AG04450 (cell line): ENCODE results near the gene RABGAP1L. TPM values are rescaled to one million over a fixed set of nuclear protein-coding genes. Genes with fewer than 3 reads are reported as not detected.

Source experiments
- CTCF ChIA-PET: fragments of 300-600, 350-600 bp; formaldehyde crosslinking; extraction: SDS; loops from one replicate; lab custom pipeline; 2022; ENCODE audit warnings: antibody characterized with exemption, inconsistent platforms; lab: Charles Lee
- POLR2A ChIA-PET: fragments of 350-600 bp; formaldehyde crosslinking; extraction: SDS; loops from one replicate; lab custom pipeline; 2021; ENCODE audit warnings: antibody characterized with exemption, inconsistent platforms; lab: Yijun Ruan, JAX
- DNase-seq: peaks from one replicate; pipeline ENCODE4 v3.0.0-alpha.2; 2011; ENCODE audit warnings: low read depth, low spot score
- H3K27ac ChIP-seq: one replicate; pipeline ENCODE4 v1.5.1; 2012; ENCODE audit warnings: low read depth, low read length, control low read depth
- H3K27me3 ChIP-seq: one replicate; pipeline ENCODE4 v1.6.0; 2012; ENCODE audit warnings: low read length; ENCODE audit not compliant: control insufficient read depth, insufficient read depth
- H3K4me3 ChIP-seq: 2 replicates; pipeline ENCODE4 v1.5.1; 2011; ENCODE audit warnings: mild to moderate bottlenecking, low read depth, low read length, control low read depth
- H3K9me3 ChIP-seq: 2 replicates; pipeline ENCODE4 v1.5.1; 2012; ENCODE audit warnings: low read length; ENCODE audit not compliant: control insufficient read depth, insufficient read depth
- CTCF ChIP-seq: IDR thresholded peaks from 2 replicates; pipeline ENCODE4 v1.5.1; 2011; ENCODE audit warnings: low read depth, low read length, control low read depth, inconsistent platforms
- polyA plus RNA-seq: library from polyadenylated mRNA; depleted of rRNA; stranded (reverse); fragments of >200 nt; gene quantifications from 2 replicates; pipeline ENCODE4 v1.2.3, GENCODE V29; 2011

RABGAP1L gene
- polyA plus RNA-seq, 1 experiment, result 21.2 TPM

- no peak overlapping the region for H3K4me3 ChIP-seq
- ChIA-PET CTCF (interaction anchor here (1.0 to 11.4 kb wide), 6 partner anchors 8 to 487 kb away, joined by 3 to 243 read pairs (median 6); no protein-coding TSS in a partner anchor), POLR2A (no interaction called here)
- no peak for DNase-seq
- H3K27ac ChIP-seq, result no peak overlapping the region
- TF ChIP-seq CTCF, result no peak
- H3K9me3 ChIP-seq, result no peaks in the 10 kb centered on the region
- no peaks in the 10 kb centered on the region for H3K27me3 ChIP-seq
These were observed 586.9 kb downstream of the RABGAP1L start for GRCh38 chr1:174746024-174746808.

- Histone ChIP-seq H3K9me3 (no peaks in the 10 kb centered on the region), H3K4me3 (no peak overlapping the region), H3K27ac (no peak overlapping the region), H3K27me3 (no peaks in the 10 kb centered on the region)
- DNase-seq, result no peak
- peak; percentile 31 for TF ChIP-seq CTCF
- ChIA-PET CTCF (interaction anchor here (0.6 to 11.4 kb wide), 12 partner anchors 9 to 489 kb away, joined by 3 to 243 read pairs (median 3); no protein-coding TSS in a partner anchor), POLR2A (no interaction called here)
These were observed 588.3 kb downstream of the RABGAP1L start for GRCh38 chr1:174747613-174748012.

- no peak for DNase-seq
- H3K27me3 ChIP-seq, result no peaks in the 10 kb centered on the region
- no peak for TF ChIP-seq CTCF
- H3K9me3 ChIP-seq, result no peaks in the 10 kb centered on the region
- ChIA-PET CTCF (interaction anchor here (3.6 to 11.4 kb wide), 2 partner anchors 486 to 490 kb away, joined by 28 to 243 read pairs; no protein-coding TSS in a partner anchor), POLR2A (interaction anchor here (0.6 kb wide), 1 partner anchor 15 kb away, joined by 4 read pairs; no protein-coding TSS in a partner anchor)
- H3K4me3 ChIP-seq, result no peak overlapping the region
- H3K27ac ChIP-seq, result no peak overlapping the region
These were observed 589.3 kb downstream of the RABGAP1L start for GRCh38 chr1:174748586-174748985.

- no peak overlapping the region for H3K27ac ChIP-seq
- no peak for DNase-seq
- H3K4me3 ChIP-seq, result no peak overlapping the region
- ChIA-PET POLR2A (no interaction called here), CTCF (interaction anchor here (1.4 to 1.7 kb wide), 2 partner anchors 230 to 491 kb away, joined by 4 read pairs; no protein-coding TSS in a partner anchor)
- H3K9me3 ChIP-seq, result no peaks in the 10 kb centered on the region
- TF ChIP-seq CTCF, result no peak
- no peaks in the 10 kb centered on the region for H3K27me3 ChIP-seq
These were observed 593.8 kb downstream of the RABGAP1L start for GRCh38 chr1:174753131-174753530.

- no peak for TF ChIP-seq CTCF
- no peak for DNase-seq
- H3K27ac ChIP-seq, result no peak overlapping the region
- CTCF ChIA-PET, result no interaction called here
- no peaks in the 10 kb centered on the region; the same call in 1 of the 2 replicates for H3K9me3 ChIP-seq
- POLR2A ChIA-PET, result no interaction called here
- no peak overlapping the region for H3K4me3 ChIP-seq
- no peaks in the 10 kb centered on the region for H3K27me3 ChIP-seq
These were observed 602.0 kb downstream of the RABGAP1L start for GRCh38 chr1:174761335-174761734.
